ENCODE data around the gene EML1.

Gene EML1

GRCh38 chr14:99872786-99873440, 79.7 kb downstream of the EML1 start:
- peak; percentile 45 for DNase-seq (ENCODE audit: low spot score)

- no peak for DNase-seq (ENCODE audit: low spot score)
These were observed 80.4 kb downstream of the EML1 start for GRCh38 chr14:99873653-99874052.

DNA sequence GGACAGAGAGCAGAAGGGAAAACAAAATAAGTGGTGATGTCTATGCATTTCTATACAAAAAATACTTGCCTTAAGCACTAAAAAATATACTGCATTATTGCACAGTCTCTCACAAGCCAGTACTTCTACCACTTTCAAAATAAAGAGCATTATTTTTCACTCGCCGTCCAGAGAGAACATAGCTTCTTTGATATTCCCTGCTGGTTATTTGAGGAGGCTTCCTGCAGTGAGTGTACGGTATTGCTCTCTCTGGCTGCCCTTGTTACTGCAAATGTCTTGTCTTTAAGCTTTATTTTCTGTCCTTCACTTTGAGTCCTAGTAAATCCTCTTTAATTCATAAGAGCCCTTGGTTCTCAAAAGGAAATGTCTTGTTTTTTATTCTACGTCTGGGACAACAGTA, 81.1 kb downstream of the EML1 start:
- no peak for DNase-seq (ENCODE audit: low spot score)

DNA sequence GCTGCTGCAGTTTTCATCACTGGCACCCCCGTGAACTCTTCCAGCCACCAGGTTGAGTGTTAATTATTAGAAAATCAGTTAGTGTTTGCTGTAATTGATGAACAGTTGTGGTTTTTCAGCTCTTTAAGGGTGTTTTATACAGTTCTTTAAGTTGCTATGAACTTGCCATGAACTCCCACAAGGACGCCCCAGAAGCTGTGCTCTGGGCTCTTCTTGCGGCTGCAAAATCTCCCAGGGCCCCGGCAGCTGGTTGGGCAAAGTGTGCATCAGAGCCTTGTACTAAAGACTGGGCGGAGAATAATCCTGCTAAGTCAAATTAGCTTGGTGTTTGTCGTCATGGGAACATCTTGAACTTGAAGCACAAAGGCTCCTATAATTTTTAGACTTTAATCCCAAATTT, 82.2 kb downstream of the EML1 start:
- DNase-seq (ENCODE audit: low spot score): no peak

- DNase-seq (ENCODE audit: low spot score): no peak
These were observed 82.6 kb downstream of the EML1 start for GRCh38 chr14:99875836-99876235.

GRCh38 chr14:99876406-99876805, 83.2 kb downstream of the EML1 start:
- DNase-seq (ENCODE audit: low spot score): no peak

DNA sequence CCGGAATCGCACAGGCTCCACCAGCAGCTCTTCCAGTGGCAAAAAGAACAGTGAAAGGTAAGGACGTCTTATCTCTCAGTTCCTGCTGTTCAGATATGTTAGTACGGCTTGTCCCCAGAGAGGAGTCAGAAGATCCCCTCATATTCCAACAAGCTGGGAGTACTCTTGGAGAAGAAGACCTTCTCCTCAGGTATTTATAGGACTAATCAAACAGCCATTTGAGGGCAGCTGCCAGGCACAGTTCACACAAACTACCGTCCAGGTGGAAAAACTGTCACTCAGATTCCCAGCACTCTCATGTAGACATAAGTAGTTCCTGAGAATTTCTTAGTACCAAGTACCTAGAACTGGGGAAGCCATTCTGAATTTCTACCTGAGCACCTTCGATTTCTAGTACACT, 85.3 kb downstream of the EML1 start:
- no peak for DNase-seq (ENCODE audit: low spot score)

DNA sequence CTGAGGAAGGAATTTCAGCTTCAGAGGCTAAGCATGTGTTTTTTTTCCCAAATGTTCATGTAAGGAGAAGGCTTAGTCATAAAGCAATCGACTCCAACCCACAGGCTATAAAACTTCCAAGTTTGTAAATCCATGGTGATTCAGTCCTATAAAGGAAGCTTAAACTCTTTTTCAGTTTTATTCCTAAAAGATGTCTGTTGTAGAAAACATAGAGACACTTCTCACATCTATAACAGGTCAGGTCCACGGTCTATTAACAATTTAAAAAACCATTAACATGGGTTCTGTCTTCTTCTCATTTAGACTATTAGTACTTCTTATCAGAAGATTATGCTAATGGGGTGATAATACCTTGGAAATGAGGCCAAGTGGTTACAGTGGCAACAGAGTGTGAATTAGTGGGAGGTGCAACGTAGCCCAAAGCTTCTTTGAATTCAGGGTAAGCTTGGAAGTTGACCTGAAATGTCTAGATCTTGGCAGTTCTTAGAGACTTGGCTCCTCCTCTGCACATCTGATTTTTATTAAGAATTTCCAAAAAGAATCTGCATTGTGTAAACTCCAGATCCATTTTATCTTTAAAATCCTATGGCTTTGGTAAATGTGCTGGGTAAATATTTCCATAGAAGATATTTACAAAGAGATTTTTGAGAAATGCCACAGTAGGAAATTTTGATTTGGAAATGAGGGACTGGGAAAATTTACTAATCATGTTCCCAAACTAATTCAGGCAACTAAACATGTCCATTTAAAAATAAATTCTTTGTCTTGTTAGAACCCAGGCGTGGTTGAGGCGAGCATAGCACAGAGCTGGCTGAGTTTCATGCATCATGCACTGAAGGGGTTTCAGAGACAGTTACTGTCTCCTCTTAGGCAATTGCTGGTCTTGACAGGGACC, 86.4 kb downstream of the EML1 start:
- DNase-seq (ENCODE audit: low spot score): no peak

DNA sequence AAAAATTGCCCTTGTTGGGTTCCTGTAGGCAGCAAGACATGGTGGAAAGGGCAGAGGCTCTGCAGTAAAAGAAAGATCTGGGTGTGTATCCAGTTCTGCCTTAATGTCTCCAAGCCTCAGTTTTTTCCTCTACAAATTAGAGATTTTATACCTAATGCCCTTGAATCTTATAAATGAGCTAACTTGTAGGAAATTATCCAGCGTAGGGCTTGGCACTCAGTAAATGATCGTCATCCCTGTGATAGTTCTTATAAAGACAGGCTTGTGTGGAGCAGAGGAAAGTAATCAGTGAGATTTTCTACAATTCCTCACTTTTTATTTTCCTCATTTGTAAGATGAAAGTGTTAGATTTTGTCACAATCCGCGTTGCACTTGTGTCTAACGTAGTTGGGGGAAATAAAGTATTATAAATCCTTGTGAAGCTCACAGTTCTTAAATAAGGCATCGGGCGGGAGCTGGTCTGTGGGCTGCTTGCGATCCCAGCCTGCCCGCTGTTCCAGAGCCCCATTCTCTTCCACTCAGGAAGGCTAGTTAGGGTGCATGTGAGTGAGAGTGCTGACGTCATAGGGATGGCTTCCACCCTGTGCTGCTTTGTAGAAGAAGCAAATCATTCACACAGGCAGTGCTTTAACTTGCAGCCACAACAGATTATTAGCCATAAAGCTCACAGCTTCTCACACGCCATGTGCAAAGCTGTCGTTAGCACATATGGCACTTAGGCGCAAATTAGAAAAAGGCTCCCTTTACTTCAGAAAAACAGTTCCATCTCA, 87.6 kb downstream of the EML1 start:
- no peak for DNase-seq (ENCODE audit: low spot score)

- DNase-seq (ENCODE audit: low spot score): no peak
These were observed 90.8 kb downstream of the EML1 start for GRCh38 chr14:99883866-99884650.

DNA sequence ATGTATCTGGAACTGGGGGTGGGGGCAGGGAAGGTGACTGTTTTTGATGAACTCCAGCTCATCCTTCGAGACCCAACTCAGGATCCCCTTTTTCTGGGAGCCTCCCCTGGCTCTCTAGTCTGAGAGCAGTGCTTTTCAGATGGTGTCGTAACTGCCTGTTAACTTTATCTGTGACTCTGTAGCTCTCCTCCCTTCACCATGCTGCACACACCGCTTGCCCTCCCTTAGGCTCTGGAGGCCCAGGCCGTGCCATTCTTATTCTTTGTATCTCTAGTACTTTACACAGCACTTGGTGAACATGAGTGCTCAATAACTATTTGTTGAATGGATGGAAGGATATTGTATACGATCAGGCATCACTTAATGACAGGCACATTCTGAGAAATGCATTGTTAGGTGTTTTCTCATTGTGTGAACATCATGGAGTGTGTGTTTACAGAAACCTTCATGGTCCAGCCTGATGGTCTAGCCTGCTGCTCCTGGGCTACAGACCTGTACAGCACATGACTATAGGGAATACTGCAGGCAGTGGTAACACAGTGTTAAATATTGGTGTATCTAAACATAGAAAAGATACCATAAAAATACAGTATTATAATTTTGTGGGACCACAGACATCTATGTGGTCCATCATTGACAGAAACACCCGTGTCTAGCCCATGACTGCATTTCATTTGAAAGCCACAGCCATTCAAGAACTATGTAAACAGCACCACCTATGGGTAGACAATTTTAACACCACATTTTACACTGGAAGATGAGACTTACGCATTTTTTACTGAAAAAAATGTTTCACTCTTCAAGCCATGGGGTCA, 91.8 kb downstream of the EML1 start:
- peak; percentile 57 for DNase-seq (ENCODE audit: low spot score)

- DNase-seq (ENCODE audit: low spot score): no peak
These were observed 92.4 kb downstream of the EML1 start for GRCh38 chr14:99885649-99885958.

DNA sequence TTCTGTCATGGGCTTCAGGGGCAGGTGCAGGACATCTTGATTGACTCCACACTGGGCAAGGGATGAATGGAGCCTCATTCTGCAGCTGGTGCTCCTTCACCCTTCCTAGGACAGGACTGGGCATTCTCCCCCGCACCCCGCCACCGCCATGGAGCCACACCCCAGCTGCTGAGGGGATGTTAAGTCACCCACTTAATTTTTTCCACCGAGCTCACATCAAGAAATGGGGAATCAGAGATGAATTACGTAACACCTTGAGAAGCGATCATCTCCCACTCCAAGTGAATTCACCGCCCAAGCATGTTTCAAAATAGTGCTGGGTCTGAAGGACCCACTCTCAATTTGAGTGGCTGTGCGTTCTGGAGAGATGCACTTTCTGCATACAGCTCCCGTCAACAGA, 94.2 kb downstream of the EML1 start:
- DNase-seq (ENCODE audit: low spot score): no peak

DNA sequence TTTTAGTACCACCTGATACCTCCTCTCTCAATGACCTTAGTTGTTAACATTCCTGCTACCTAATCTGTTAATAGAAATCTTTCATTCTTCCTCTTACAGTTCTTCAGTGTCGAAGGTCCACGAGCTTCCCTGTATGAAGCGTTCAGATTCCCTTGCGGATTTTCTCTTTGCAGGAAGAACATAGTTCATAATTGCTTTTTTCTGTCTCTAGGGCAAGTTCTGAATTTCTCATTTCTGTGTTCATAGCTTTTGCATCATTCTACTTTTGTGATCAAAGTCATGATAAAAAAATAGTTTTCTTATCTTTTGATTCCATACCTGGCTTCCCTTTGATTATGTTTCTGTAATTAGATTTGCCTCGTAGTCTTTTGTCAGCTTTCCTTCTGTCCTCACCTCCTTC, 94.9 kb downstream of the EML1 start:
- no peak for DNase-seq (ENCODE audit: low spot score)

DNA sequence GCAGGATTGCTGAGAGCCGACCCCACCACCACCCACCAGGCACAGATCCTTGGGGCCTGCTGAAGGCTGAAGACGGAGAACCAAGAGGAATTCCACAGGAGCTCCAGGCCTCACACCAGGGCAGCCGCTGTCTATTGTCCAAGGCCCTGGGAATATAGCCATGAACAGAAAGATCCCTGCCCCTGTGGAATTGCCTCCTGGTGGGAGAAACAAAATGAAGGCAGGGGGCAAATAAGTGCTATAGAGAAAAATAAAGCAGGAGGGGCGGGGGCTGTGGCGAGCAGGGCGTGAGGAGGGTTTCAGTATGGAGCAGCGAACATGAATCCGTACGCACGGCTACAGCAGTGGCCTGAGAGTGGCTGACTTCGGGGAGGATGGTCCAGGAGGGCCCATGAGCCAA, 96.1 kb downstream of the EML1 start:
- DNase-seq (ENCODE audit: low spot score): peak; percentile 56

GRCh38 chr14:99891266-99891665, 98.1 kb downstream of the EML1 start:
- DNase-seq (ENCODE audit: low spot score): no peak

DNA sequence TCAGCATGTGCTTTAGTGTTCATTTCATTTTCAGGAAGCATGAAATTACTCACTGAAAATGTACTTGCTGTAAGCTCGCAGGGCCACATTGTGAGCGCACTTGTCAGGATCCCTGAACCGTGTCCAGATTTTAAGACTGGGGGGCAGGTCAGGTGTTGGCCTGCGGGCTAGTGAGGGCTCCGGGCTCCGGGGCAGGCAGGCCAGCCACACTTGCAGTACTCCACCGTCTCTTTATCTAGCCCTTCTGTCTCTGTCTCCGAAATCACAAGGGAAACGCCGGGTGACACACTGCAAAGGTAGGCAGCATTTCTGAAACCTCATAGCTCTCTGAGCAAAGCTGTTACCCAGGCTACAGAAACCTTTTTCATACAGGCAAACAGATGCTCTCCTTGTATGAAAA, 98.7 kb downstream of the EML1 start:
- no peak for DNase-seq (ENCODE audit: low spot score)

DNA sequence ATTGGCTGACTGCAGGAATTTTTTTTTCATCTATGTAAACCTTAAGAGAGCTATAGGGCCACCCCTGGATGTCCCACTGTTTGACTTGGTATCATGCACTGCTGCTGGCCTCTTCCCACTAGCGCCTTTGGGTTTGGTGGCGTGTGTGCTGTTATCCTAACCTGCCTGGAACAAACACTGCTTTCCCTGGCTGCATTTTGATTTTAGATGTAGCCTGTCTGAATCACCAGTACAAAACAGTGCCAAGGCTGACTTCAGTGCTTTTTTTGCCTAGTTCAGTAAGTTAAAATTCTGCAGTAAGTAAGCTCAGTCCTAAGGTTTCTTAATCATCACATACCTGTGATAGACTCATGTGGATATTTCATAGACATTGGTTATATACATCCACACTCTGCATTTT, 99.2 kb downstream of the EML1 start:
- no peak for DNase-seq (ENCODE audit: low spot score)

- DNase-seq (ENCODE audit: low spot score): no peak
These were observed 103.1 kb downstream of the EML1 start for GRCh38 chr14:99896361-99896760.

DNA sequence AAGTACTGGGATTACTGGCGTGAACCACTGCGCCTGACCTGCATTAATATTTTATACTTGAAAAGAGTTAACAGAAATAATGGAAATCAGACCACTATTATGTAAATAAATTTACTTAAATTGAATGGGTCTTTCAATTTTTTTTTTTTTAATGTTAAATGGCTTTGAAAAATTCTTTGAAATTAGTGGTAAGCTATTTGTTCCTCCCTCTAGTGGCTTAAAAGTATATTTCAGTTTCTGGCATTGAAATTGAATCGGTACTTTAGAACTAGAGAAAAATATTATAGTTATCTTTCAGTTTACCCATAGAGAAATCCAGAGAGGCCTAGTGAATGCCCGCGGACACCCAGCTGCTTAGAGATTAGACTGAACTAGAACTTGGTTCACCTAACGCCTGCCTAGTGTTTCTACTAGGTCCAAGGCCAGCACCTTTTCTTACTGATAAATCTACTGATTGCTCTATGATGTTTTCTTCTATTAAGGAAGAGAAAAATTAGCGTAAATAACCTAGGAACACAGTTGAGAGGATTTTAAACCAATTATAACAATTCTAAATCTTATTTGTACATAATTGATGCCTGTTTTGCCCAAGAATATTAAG, 106.5 kb downstream of the EML1 start:
- no peak for DNase-seq (ENCODE audit: low spot score)

DNA sequence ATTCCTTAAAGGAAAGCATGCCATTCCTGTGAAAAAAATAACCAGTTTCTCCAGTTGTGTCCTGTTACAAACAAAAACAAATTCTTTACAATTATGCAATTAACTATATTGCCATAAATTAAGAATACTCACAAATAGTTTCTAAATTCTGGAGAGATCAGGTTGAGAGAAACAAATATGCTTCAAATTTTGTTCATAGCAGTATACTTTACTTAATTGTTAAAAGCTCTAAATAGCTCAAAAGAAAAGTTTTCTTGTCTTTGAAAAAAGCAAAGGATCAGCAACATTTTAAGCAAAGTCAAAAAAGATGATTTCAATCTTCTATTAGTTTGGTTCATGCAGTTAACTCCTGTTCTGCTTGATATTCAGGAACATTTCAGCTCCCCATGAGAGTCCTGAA, 109.7 kb downstream of the EML1 start:
- DNase-seq (ENCODE audit: low spot score): no peak

All from iPS-NIHi11 (cell line).